ENCODE measurements around the gene KCNJ18.
"Not testable (repeated sequence)": the region's sequence is repeated elsewhere in the genome, so short reads cannot be mapped to it uniquely, and the experiment has no call there.

KCNJ18 gene

GRCh38 chr17:21705021-21705601 is 12.8 kb downstream of the KCNJ18 start:
- DNase-seq = no peak

- not testable (repeated sequence) for DNase-seq
Observed at GRCh38 chr17:21705746-21706145, 13.4 kb downstream of the KCNJ18 start.

GRCh38 chr17:21706546-21706945 is 14.2 kb downstream of the KCNJ18 start:
- not testable (repeated sequence) for DNase-seq

- DNase-seq = not testable (repeated sequence)
Observed at GRCh38 chr17:21707131-21707530, 14.8 kb downstream of the KCNJ18 start.

GRCh38 chr17:21707711-21708611 is 15.6 kb downstream of the KCNJ18 start:
- DNase-seq = not testable (repeated sequence)

- DNase-seq = not testable (repeated sequence)
Observed at GRCh38 chr17:21708612-21709535, 16.6 kb downstream of the KCNJ18 start.

GRCh38 chr17:21709994-21710393 is 17.7 kb downstream of the KCNJ18 start:
- DNase-seq = not testable (repeated sequence)

GRCh38 chr17:21710486-21710885 is 18.2 kb downstream of the KCNJ18 start:
- DNase-seq = not testable (repeated sequence)

- DNase-seq = no peak
Observed at GRCh38 chr17:21711182-21711581, 18.9 kb downstream of the KCNJ18 start.

GRCh38 chr17:21713020-21713419 is 20.7 kb downstream of the KCNJ18 start:
- DNase-seq = not testable (repeated sequence)

GRCh38 chr17:21713631-21714030 is 21.3 kb downstream of the KCNJ18 start:
- DNase-seq = not testable (repeated sequence)

GRCh38 chr17:21714676-21715075 is 22.4 kb downstream of the KCNJ18 start:
- DNase-seq = not testable (repeated sequence)

- not testable (repeated sequence) for DNase-seq
Observed at GRCh38 chr17:21715877-21716276, 23.6 kb downstream of the KCNJ18 start.

- DNase-seq = not testable (repeated sequence)
Observed at GRCh38 chr17:21718971-21719370, 26.6 kb downstream of the KCNJ18 start.

- not testable (repeated sequence) for DNase-seq
Observed at GRCh38 chr17:21719511-21720226, 27.3 kb downstream of the KCNJ18 start.

GRCh38 chr17:21720566-21720965 is 28.2 kb downstream of the KCNJ18 start:
- not testable (repeated sequence) for DNase-seq

GRCh38 chr17:21722268-21722667 is 29.9 kb downstream of the KCNJ18 start:
- DNase-seq = not testable (repeated sequence)

- not testable (repeated sequence) for DNase-seq
Observed at GRCh38 chr17:21724216-21725006, 32.1 kb downstream of the KCNJ18 start.

GRCh38 chr17:21731076-21731475 is 38.8 kb downstream of the KCNJ18 start:
- not testable (repeated sequence) for DNase-seq

GRCh38 chr17:21733931-21734330 is 41.6 kb downstream of the KCNJ18 start:
- DNase-seq = not testable (repeated sequence)

- DNase-seq = not testable (repeated sequence)
Observed at GRCh38 chr17:21735814-21736213, 43.5 kb downstream of the KCNJ18 start.
